Neural cell (in vitro differentiated cells): Measurements from ENCODE around the gene PPP4R2. TPM values are rescaled to one million over a fixed set of nuclear protein-coding genes. Genes with fewer than 3 reads are reported as not detected.

Experiments
- H2AFZ ChIP-seq: fragments of 200-600, 300-800 bp; sonication (generic), shearing (Covaris generic); 2 replicates; pipeline ENCODE4 v1.6.0; 2014; ENCODE audit warnings: low read depth, mild to moderate bottlenecking, antibody characterized with exemption, low read length, moderate library complexity
- H3F3A ChIP-seq: fragments of 200-600 bp; shearing (Covaris generic); 2 replicates; pipeline ENCODE4 v1.6.1; 2016; ENCODE audit warnings: mild to moderate bottlenecking, moderate library complexity, mixed read lengths, antibody characterized with exemption, low read length; ENCODE audit not compliant: insufficient read depth, poor library complexity, severe bottlenecking
- H3K27ac ChIP-seq: fragments of 200-600, 300-800 bp; sonication (generic), shearing (Covaris generic); 2 replicates; pipeline ENCODE4 v1.5.1; 2014; ENCODE audit warnings: mild to moderate bottlenecking, low read length, moderate library complexity
- H3K27me3 ChIP-seq: fragments of 300-800, 200-600 bp; sonication (generic), shearing (Covaris generic); 2 replicates; pipeline ENCODE4 v1.6.0; 2014; ENCODE audit warnings: mild to moderate bottlenecking, low read depth, low read length, moderate library complexity; ENCODE audit not compliant: insufficient read depth
- H3K36me3 ChIP-seq: fragments of 300-800, 200-600 bp; sonication (generic), shearing (Covaris generic); 2 replicates; pipeline ENCODE4 v1.5.1; 2014; ENCODE audit warnings: mild to moderate bottlenecking, antibody characterized with exemption, low read length, moderate library complexity; ENCODE audit not compliant: insufficient read depth
- H3K4me2 ChIP-seq: fragments of 300-800, 200-600 bp; sonication (generic), shearing (Covaris generic); 2 replicates; pipeline ENCODE4 v1.6.0; 2014; ENCODE audit warnings: mild to moderate bottlenecking, low read length
- H3K4me3 ChIP-seq: fragments of 300-800, 200-600 bp; sonication (generic), shearing (Covaris generic); 2 replicates; pipeline ENCODE4 v1.5.1; 2014; ENCODE audit warnings: mild to moderate bottlenecking, low read length, moderate library complexity
- H3K79me2 ChIP-seq: fragments of 200-600 bp; shearing (Covaris generic); replicated peaks from 2 replicates; pipeline ENCODE4 v1.6.0; 2014; ENCODE audit warnings: mild to moderate bottlenecking, low read length, moderate library complexity; ENCODE audit not compliant: insufficient read depth
- H3K9ac ChIP-seq: fragments of 300-800, 200-600 bp; sonication (generic), shearing (Covaris generic); 2 replicates; pipeline ENCODE4 v1.6.1; 2016; ENCODE audit warnings: mild to moderate bottlenecking, low read length, mixed read lengths
- H3K9me2 ChIP-seq: fragments of 200-600 bp; shearing (Covaris generic); 2 replicates; pipeline ENCODE4 v1.6.1; 2016; ENCODE audit warnings: mild to moderate bottlenecking, low read length, mixed read lengths; ENCODE audit not compliant: insufficient read depth
- H3K9me3 ChIP-seq: fragments of 200-600, 300-800 bp; sonication (generic), shearing (Covaris generic); 2 replicates; pipeline ENCODE4 v1.6.1; 2016; ENCODE audit warnings: mild to moderate bottlenecking, mixed run types, low read length, moderate library complexity, mixed read lengths
- H4K20me1 ChIP-seq: fragments of 200-600 bp; shearing (Covaris generic); 2 replicates; pipeline ENCODE4 v1.6.1; 2016; ENCODE audit warnings: mild to moderate bottlenecking, mixed run types; ENCODE audit not compliant: insufficient read depth
- CTCF ChIP-seq: fragments of 450-650 bp; IDR thresholded peaks from 2 replicates; pipeline ENCODE4 v1.5.1; 2014; ENCODE audit warnings: antibody characterized with exemption, mild to moderate bottlenecking, moderate library complexity; ENCODE audit not compliant: poor library complexity, severe bottlenecking
- EP300 ChIP-seq: fragments of 450-650 bp; conservative IDR thresholded peaks from 2 replicates; pipeline ENCODE4 v1.6.1; 2014; ENCODE audit warnings: antibody characterized with exemption, mild to moderate bottlenecking, moderate library complexity; ENCODE audit not compliant: poor library complexity, severe bottlenecking
- EZH2 ChIP-seq: fragments of 200-600, 300-800 bp; shearing (Covaris generic), sonication (generic); IDR thresholded peaks from 2 replicates; pipeline ENCODE4 v1.6.1; 2014; ENCODE audit warnings: antibody characterized with exemption, low read length, borderline replicate concordance, mild to moderate bottlenecking; ENCODE audit not compliant: insufficient read depth, poor library complexity, severe bottlenecking
- MXI1 ChIP-seq: fragments of 450-650 bp; conservative IDR thresholded peaks from 2 replicates; pipeline ENCODE4 v1.6.1; 2014; ENCODE audit warnings: antibody characterized with exemption, mild to moderate bottlenecking; ENCODE audit not compliant: poor library complexity, severe bottlenecking
- POLR2AphosphoS5 ChIP-seq: IDR thresholded peaks from 2 replicates; pipeline ENCODE4 v1.6.1; 2012
- RAD21 ChIP-seq: fragments of 450-650 bp; conservative IDR thresholded peaks from 2 replicates; pipeline ENCODE4 v1.6.1; 2014; ENCODE audit warnings: antibody characterized with exemption, mild to moderate bottlenecking, moderate library complexity
- REST ChIP-seq: IDR thresholded peaks from 2 replicates; pipeline ENCODE4 v1.6.1; 2012; ENCODE audit warnings: borderline replicate concordance
- SMC3 ChIP-seq: fragments of 450-650 bp; conservative IDR thresholded peaks from 2 replicates; pipeline ENCODE4 v1.6.1; 2014; ENCODE audit warnings: antibody characterized with exemption, mild to moderate bottlenecking, moderate library complexity; ENCODE audit not compliant: poor library complexity
- TAF1 ChIP-seq: IDR thresholded peaks from 2 replicates; pipeline ENCODE4 v1.6.1; 2012; ENCODE audit warnings: low read depth
- polyA plus RNA-seq: library from polyadenylated mRNA; depleted of rRNA; stranded (reverse); fragments of >200 nt; gene quantifications from 2 replicates; pipeline ENCODE4 v1.2.3, GENCODE V29; 2014

The PPP4R2 gene
- polyA plus RNA-seq, 1 donor from 2014 or later = 65.5 TPM

GRCh38 chr3:72950372-72950771 is 46.2 kb upstream of the PPP4R2 start:
- H3F3A ChIP-seq = no peaks in the 10 kb centered on the region
- H4K20me1 ChIP-seq = no peaks in the 10 kb centered on the region
- no peak overlapping the region for H3K9ac ChIP-seq
- no peaks in the 10 kb centered on the region for H3K36me3 ChIP-seq
- H3K79me2 ChIP-seq = no peaks in the 10 kb centered on the region
- H3K9me3 ChIP-seq = no peaks in the 10 kb centered on the region
- TF ChIP-seq EZH2 (no peak), REST (no peak), MXI1 (no peak), TAF1 (no peak), CTCF (no peak), POLR2AphosphoS5 (no peak), EP300 (no peak), SMC3 (no peak), RAD21 (no peak)
- H3K4me3 ChIP-seq = no peak overlapping the region
- H3K27ac ChIP-seq = no peak overlapping the region
- no peak overlapping the region for H3K4me2 ChIP-seq
- no peaks in the 10 kb centered on the region for H3K9me2 ChIP-seq
- H3K27me3 ChIP-seq = no peaks in the 10 kb centered on the region
- H2AFZ ChIP-seq = no peak overlapping the region

- H3K4me3 ChIP-seq = no peak overlapping the region
- no peaks in the 10 kb centered on the region for H3K36me3 ChIP-seq
- H3K9me2 ChIP-seq = no peaks in the 10 kb centered on the region
- no peaks in the 10 kb centered on the region for H3K9me3 ChIP-seq
- H3K4me2 ChIP-seq = no peak overlapping the region
- H3K9ac ChIP-seq = no peak overlapping the region
- no peaks in the 10 kb centered on the region for H3K27me3 ChIP-seq
- no peaks in the 10 kb centered on the region for H4K20me1 ChIP-seq
- no peaks in the 10 kb centered on the region for H3K79me2 ChIP-seq
- H3F3A ChIP-seq = no peaks in the 10 kb centered on the region
- no peak overlapping the region for H2AFZ ChIP-seq
- H3K27ac ChIP-seq = no peak overlapping the region
- TF ChIP-seq EP300 (no peak), RAD21 (no peak), POLR2AphosphoS5 (no peak), MXI1 (no peak), EZH2 (no peak), REST (no peak), CTCF (no peak), TAF1 (no peak)
Measured at GRCh38 chr3:72950801-72951200, 45.8 kb upstream of the PPP4R2 start.
